Fibroblast of skin of left quadriceps (primary cell): ENCODE results near the gene ZNF581.

Experiments
- DNase-seq, 2 experiments: peaks; one replicate each; pipeline ENCODE4 v3.0.0-alpha.2; 2013; ENCODE audit warnings: low read depth in 2 of 2

Gene ZNF581

DNA sequence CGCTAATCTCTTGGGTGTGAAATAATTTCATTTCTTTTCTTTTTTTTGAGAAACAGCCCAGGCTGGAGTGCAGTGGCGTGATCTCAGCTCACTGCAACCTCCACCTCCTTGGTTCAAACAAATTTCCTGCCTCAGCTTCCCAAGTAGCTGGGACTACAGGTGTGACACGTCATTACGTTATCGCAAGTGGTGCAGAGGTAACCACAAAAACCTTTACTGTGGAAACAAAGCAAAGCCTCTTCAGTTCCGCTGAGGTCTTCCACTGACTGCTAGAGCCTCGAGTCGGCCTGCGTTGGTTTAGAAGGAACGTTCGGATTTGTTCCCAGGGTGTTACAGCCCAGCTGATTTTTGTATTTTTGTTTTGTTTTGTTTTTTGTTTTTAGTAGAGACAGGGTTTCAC lies 17.1 kb upstream of the ZNF581 start:
- no peak for DNase-seq

DNA sequence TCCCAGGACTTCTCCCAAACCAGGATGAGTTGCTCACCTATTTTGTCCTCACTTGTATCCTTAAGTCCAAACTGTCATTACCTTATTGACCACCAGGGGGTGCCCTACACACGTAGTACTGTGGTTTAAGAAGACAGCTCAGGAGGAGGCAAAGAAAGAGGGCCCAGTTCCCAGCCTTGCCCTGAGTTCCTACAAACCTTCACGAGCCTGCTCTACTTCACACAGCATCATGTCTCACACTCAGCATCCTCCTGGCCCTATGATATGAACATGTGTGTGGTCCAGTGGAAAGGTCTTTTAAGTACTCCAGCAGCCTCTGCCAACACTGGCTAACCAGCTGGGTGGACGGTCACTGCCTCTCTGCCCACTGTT lies 11.0 kb upstream of the ZNF581 start:
- peak; percentile 80 to 81 for DNase-seq

DNA sequence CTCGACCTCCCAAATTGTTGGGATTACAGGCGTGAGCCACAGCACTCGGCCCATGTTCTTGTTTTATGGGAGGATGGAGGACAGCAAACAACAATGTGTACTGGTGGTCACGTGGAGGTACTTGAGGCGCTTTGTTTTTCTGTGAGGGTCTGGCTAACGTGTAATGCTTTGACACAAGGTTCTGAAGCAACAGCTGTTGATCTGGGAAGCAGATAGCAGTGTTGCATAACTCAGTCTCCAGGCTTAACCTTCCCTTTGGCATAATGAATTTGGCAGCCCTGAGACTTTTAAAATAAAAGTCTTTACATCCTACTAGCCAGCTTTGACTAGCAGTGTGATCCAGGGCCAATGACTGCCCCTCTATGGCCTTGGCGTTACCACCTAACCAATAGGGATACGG lies 9.6 kb upstream of the ZNF581 start:
- DNase-seq, result no peak

DNA sequence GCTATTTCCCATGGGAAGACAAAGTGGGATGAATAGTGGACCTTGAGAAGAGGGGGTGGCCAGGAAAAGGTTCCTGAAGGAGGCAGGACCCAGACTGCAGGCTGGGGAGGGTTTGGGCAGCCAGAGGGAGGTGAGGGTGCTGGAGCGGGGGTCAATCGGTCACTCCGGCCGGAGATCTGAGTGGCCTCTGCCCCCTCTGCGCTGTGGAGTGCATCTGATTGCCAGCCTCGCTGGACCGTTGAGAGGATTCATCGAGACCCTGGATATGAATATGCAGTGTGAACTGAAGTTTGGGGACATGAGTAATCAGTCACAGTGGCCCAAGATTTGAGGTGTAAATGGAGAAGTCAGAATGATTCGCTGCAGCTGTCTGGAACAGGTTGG lies 8.1 kb upstream of the ZNF581 start:
- no peak for DNase-seq

DNA sequence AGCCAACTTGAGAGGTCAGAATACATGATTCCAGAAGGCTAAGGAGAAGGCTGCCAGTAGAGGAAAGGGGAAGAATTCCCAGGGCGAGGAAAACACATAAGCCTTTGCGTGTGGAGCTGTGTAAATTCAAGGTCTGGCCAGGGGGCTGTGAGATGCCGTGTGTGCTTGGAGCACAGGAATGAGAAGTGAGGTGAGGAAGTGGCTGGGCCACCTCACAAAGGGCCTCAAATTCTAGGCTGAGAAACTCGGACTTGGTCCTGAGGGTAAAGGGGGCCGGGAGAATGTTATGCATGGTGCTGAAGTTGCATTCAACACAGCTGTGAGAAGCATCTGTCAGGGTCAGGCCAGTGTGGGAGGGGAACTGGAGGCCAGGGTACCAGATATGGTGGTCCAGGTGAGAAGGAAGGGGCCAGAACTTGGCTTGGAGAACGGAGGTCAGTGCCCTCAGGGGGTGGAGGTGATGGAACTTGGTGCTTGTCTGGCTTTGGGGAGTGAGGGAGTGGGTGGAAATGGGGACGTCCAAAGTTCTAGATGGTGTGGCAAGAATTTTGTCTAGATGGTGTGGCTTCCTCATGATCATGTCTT lies 7.5 kb upstream of the ZNF581 start:
- no peak for DNase-seq

- DNase-seq, result no peak
Observed at GRCh38 chr19:55636723-55637122, 6.7 kb upstream of the ZNF581 start.

DNA sequence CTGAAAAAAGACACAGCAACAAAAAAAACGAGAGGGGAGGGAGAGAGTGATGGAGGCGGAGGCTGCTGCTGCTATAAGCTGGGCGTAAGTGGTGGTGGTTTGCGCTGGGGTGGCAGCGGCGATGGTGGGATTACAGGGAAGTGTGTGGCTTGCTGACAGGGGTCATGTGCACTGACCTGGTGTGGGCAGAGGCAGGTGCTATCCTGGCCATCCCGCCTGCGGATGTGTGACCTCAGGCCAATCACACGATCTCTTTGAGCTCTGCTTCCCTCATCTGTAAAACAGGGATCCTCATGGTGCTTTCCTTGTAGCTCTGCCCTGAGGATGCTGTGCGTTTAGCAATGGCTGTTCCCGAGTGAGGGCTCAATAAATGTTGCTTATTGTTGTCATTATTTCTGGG lies 5.9 kb upstream of the ZNF581 start:
- no peak for DNase-seq

DNA sequence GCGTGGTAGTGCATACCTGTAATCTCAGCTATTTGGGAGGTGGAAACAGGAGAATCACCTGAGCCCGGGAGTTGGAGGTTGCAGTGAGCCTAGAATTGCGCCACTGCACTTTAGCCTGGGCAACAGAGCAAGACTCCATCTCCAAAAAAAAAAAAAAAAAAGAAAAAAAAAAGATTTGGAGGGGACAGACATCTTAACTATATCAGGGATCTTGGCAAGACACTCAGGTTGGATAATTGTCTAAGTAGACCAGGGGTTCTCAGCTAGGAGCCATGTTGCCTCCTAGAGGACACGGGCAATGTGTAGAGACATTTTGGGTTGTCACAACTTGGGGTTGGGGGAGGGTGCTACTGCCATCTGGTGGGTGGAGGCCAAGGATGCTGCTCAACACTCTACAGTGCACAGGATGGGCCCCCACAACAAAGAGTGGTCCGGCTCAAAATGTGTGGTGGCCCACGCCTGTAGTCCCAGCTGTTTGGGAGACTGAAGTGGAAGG lies 4.5 kb upstream of the ZNF581 start:
- no peak for DNase-seq

DNA sequence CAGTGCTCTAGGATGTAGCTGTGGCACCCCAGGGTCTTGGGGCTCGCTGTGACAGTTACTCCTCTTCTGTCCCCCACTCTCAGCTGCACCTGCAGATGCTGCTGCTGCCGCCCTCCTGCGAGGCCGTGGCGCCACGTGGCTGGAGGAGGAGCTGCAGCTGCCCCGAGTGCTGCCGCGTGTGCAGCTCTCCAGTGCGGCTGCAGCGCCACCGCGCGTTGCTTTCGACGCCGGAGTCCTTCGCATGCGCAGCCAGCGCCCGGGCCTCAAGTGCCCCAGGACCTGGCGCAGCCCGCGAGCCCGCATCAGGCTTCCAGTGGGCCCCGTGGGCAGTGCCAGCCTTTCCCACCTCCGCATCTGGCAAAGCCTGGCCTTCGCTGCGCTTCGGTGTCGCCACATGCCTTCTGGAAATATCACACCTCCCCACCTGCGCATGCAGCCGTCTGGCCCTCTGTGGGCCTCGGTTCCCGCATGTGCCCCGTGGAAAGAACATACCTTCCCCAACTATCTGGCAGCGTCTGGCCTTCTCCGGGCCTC lies 3.3 kb upstream of the ZNF581 start:
- DNase-seq, result peak in 1 of 2 experiments; percentile 33

DNA sequence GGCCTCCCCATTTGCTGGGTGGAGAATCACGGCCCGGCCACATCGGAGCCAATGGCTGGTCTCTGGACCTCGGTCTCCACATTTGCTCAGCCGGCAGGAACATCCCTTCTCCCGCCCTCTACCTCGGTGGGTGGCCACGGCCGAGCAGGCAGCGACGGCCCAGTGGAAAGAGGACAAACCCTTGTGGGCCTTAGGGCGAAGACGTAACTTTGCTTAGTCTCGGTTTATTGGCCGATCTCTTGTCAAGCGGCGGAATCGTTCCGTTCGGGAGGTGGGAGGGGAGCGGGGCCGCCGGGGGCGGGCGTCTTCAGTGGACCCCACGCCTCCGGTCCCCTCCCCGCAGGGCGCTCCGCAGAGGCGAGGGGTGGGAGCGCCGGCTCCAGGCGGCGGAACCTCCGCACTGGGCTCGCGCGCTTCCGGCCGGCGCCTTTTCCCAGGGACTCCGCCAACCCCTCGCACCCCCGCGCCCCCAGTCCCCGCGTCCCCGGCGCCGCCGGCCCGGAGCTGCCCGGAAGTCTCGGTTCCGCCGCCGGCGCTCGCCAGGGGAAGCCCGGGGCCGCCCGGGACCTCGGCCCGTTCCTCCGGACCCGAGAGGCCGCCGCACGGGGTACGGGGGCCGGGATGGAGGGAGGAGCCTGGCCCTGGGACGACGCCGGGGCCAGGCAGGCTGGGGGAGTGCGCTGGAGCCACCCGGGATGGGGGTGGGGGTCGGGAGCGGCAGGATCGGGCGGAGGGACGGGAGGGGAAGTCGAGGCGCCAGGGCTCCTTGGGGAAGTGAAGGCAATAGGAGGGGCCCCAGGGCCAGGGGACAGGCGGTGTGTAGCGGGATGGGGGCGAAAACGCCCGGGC lies 2.6 kb upstream of the ZNF581 start, which contains the start of gene ZNF580:
Gene ZNF580 (plus strand): TSS at position 426 of the 849 bp plus-strand sequence. CDS start 1,507 bp downstream, outside the sequence.
- peak; percentile 62 to 66 for DNase-seq

DNA sequence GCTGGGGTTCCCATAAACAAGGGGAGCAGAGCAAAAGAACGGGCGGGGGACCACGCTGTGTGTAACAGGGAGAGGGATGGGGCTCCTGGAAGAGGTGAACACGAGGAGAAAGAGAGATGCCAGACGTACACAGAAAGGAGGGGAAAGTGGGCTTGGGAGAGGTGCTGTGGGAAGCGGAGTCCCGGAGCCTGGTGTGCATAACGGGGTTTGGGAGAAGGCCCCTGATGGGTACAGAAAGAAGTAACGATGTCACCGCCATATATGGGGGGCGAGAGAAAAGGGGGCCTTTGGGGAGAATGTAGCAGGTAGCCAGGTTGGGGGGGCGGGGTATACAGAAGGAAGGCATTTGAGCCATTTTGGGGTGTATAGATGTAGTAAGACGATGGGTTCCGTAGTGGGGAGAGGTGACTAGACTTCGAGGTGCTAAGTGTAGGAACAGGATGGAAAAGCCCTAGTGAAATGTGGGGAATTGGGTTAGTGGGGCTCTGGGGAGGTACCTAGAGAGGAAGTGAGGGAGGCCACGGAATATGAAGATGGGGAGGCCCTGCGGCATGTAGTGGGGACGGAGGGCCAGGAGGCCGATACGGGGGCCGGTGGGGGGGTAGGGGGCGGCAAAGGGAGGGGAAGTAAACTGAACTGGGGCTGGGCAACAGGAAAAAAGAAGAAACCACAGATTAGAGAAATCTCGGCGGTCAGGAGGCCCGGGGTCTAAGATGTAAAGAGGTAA lies 1.9 kb upstream of the ZNF581 start:
- DNase-seq, result no peak

- DNase-seq, result no peak
Observed at GRCh38 chr19:55642153-55643002, 1.1 kb upstream of the ZNF581 start.

- no peak for DNase-seq
Observed at GRCh38 chr19:55643887-55644176, 383 bp downstream of the ZNF581 start.

DNA sequence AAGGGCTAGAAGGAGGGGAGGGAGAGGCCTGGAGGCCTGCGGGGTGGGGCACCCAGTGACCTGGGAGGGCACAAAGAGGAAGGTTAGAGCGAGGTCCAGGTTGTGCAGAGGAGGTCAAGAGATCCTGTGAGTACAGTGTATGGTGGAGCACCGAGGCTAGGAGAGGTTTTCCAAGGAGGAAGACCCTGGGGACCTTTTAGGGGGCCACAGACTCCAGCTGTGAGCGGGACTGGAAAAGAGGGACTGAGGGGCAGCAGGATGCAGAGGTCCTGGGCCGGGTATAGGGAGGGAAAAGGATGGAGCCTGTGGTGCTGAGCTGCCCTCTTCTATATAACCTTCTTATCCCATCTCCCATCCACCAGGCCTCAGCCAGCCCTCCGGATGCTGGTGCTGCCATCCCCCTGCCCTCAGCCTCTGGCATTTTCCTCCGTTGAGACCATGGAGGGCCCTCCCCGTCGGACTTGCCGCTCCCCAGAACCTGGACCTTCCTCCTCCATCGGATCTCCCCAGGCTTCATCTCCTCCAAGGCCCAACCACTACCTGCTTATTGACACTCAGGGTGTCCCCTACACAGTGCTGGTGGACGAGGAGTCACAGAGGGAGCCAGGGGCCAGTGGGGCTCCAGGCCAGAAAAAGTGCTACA lies 863 bp downstream of the ZNF581 start:
- no peak for DNase-seq

DNA sequence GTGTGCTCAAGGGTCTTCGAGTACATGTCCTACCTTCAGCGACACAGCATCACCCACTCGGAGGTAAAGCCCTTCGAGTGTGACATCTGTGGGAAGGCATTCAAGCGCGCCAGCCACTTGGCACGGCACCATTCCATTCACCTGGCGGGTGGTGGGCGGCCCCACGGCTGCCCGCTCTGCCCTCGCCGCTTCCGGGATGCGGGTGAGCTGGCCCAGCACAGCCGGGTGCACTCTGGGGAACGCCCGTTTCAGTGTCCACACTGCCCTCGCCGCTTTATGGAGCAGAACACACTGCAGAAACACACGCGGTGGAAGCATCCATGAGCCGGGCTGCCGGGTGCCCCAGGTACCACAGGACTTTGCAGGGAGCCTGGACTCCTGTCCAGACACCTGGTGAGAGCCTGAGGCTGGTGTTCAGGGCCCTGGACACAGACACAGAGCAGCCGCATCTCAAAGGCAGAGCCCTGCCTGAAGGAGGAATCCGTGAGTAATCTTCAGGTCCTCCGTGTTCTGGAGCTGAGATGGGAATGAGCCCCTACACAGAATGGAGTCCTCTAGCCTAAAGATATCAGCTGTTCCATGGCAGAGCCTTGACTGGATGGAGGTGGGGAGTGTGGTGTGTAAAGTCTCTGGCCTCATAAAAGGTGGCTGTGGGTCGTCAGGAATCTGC lies 1.5 kb downstream of the ZNF581 start:
- DNase-seq, result no peak

- no peak for DNase-seq
Observed at GRCh38 chr19:55645512-55645881, 2.0 kb downstream of the ZNF581 start.

DNA sequence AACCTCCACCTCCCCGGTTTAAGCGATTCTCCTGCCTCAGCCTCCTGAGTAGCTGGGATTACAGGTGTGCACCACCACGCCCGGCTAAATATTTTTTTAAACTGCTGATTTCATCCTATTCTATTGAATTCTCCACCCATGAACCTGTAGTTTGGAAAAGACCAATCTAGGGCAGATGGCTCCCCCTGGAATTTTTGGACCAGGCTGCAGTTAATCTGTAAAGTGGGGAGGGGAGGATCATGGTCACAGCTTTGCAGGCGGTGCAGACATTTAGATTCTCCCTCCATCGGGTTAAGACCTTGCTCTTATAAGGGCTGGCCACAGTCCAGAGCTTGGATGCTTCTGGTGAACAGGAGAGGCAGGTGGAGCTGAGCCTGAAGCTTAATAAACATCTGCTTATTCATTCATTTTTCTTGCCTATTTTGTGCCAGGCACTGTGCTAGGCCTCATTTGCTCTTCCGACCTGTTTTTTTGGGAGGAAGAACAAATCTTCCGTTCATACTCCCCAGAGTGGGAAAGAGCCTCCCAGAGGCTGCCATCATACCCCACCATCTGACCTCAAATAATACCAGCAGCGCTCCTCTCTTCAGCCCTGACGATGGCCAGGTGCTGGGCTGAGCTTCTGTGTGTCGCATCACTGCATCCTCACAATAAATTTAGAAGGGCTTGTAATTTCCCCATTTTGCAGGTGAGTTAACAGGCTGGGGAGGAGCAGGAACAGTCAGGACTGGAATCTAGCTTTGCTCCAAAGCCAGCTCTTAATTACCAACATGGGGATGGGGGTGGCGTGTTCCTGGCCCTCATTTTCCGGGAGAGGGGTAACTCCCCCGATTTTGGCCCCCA lies 3.7 kb downstream of the ZNF581 start:
- DNase-seq, result no peak

GRCh38 chr19:55647732-55648584 lies 4.5 kb downstream of the ZNF581 start, which contains the start of gene CCDC106:
Gene CCDC106 (plus strand): TSS chr19:55648212. CDS start chr19:55649047, 835 bp downstream.
- peak; percentile 57 to 64 for DNase-seq
